ENCODE measurements around the gene E2F2.

Gene E2F2

DNA sequence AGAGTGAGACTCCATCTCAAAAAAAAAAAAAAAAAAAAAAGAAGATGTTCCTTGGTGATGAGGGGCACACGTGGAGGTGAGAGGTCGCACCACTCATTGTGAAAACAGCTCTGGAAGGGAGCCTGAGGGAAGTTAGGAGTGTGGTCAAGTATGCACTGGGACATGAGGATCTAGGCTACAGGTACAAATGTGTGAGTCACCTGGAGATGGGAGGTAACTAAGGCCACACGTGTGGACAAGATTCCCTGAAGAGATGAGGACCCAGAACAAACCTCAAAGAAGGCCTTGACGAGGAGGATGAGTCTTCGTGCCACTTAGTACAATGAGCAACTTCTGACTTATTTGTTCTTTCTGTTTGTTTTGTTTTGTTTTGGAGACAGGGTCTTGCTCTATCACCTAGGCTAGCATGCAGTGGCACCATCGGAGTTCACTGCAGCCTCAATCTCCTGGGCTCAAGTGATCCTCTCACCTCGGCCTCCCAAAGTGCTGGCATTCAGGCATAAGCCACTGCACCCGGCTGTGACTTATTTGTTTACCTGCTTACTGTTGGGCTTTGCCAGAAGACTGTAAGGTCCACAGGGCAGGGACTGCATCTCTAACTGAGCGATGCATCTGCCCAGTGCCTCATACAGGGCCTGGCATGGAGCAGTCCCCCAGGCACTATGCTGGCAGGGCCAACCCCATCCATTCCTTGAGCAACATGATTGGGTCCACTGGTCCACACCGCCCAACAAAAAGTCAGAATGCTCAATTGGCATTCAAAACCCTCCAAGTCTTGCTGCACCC lies 53.5 kb downstream of the E2F2 start:
- Mint-ChIP-seq H3K4me1 (peaks cover 64% of the 10 kb centered on the region), H3K27ac (no peak overlapping the region), H3K4me3 (no peak overlapping the region), H3K27me3 (ENCODE audit: low read depth) (no peaks in the 10 kb centered on the region), H3K36me3 (ENCODE audit: low read depth) (peaks cover 2% of the 10 kb centered on the region), H3K9me3 (no peaks in the 10 kb centered on the region)
- TF ChIP-seq CTCF (IDR thresholded peaks at IDR 0.05; ENCODE audit: unreplicated experiment in 3 of 3) = no peak

- no peak for TF ChIP-seq CTCF (IDR thresholded peaks at IDR 0.05; ENCODE audit: unreplicated experiment in 3 of 3)
- Mint-ChIP-seq H3K4me1 (peaks cover 65% of the 10 kb centered on the region), H3K9me3 (no peaks in the 10 kb centered on the region), H3K27ac (peak overlapping the region in 1 of 3 experiments; percentile 38), H3K27me3 (ENCODE audit: low read depth) (no peaks in the 10 kb centered on the region), H3K36me3 (ENCODE audit: low read depth) (peaks cover 4% of the 10 kb centered on the region), H3K4me3 (no peak overlapping the region)
These were observed 55.4 kb downstream of the E2F2 start for GRCh38 chr1:23475641-23476040.

DNA sequence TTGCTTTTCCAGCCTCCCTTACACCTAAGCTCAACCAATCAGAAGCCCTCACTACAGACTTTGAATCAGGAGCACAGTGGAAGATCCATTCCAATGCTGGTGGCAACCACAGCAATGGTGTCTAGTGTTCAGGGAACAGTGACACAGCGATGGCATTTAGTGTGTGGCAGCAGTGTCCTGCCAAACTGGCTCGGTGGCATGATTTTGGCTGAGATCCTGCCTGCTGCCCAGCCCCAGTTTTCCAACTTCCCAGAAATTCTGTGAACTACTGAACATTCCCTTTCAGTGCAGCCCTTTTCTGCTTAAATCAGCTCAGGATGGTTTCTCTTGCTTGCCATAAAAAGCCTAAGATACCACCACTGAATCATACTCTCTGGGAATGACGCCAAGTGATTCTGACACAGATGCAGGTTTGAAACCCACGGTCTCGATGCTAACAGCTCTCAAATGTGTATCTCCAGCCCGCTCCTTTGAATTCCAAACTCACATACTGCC lies 55.9 kb downstream of the E2F2 start:
- TF ChIP-seq CTCF (IDR thresholded peaks at IDR 0.05; ENCODE audit: unreplicated experiment in 3 of 3) = no peak

DNA sequence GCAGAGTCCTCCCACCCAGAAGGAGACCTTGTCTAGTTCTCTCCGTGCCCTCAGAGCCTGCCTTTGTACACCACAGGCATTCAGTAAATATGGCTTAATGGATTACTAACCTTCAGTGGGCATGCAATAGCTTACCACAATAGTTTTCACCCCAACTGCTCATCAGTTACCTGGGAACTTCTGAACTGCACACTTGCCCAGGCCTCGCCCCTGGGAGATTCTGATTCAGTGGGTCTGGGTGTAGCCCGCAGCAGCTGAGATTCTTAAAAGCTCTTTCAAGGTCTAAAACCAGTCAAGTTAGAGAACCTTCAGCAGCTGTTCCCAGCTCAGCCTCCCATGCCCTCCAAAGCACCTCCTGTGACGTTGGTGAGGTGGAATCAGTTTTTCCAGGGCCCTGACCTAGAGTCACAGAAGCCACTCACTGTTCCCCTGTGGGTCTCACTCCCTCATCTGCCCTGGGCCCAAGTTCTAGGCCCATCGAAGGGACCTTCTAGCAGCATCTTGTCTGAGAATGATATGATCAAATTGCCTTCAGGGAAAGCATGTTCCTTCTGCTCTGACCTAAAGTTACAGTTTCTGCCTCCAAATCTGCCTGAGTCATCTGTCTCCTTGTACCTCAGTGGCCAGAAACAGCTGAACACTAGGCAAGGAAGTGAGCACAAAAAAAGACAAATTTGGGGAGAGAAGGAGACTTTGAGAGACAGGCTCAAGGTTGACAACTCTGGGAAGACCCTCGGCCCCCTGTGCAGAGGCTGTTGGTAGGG lies 57.8 kb downstream of the E2F2 start:
- peaks cover 48% of the 10 kb centered on the region for H3K4me1 Mint-ChIP-seq
- peak overlapping the region; percentile 48 to 63 (median 48) for H3K27ac Mint-ChIP-seq
- no peaks in the 10 kb centered on the region for H3K27me3 Mint-ChIP-seq (ENCODE audit: low read depth)
- no peaks in the 10 kb centered on the region for H3K9me3 Mint-ChIP-seq
- no peak for TF ChIP-seq CTCF (IDR thresholded peaks at IDR 0.05; ENCODE audit: unreplicated experiment in 3 of 3)
- H3K4me3 Mint-ChIP-seq = no peak overlapping the region
- peaks cover 4% of the 10 kb centered on the region for H3K36me3 Mint-ChIP-seq (ENCODE audit: low read depth)

More for the DNA sequence above, 55.9 kb downstream of the E2F2 start:
- peak overlapping the region in 1 of 3 experiments; percentile 38 for H3K27ac Mint-ChIP-seq
- H3K4me1 Mint-ChIP-seq = peaks cover 62% of the 10 kb centered on the region
- H3K9me3 Mint-ChIP-seq = no peaks in the 10 kb centered on the region
- H3K4me3 Mint-ChIP-seq = no peak overlapping the region
- H3K27me3 Mint-ChIP-seq (ENCODE audit: low read depth) = no peaks in the 10 kb centered on the region
- H3K36me3 Mint-ChIP-seq (ENCODE audit: low read depth) = peaks cover 4% of the 10 kb centered on the region

GRCh38 chr1:23472351-23473036 lies 58.5 kb downstream of the E2F2 start:
- H3K9me3 Mint-ChIP-seq = no peaks in the 10 kb centered on the region
- H3K27ac Mint-ChIP-seq = peak overlapping the region; percentile 7 to 48 (median 48)
- H3K4me3 Mint-ChIP-seq = no peak overlapping the region
- peaks cover 48% of the 10 kb centered on the region for H3K4me1 Mint-ChIP-seq
- no peak for TF ChIP-seq CTCF (IDR thresholded peaks at IDR 0.05; ENCODE audit: unreplicated experiment in 3 of 3)
- H3K36me3 Mint-ChIP-seq (ENCODE audit: low read depth) = peaks cover 4% of the 10 kb centered on the region
- no peaks in the 10 kb centered on the region for H3K27me3 Mint-ChIP-seq (ENCODE audit: low read depth)

Measured in nephron (organoid).